K562 (cell line): ENCODE results near the gene TBCCD1. TPM values are rescaled to one million over a fixed set of nuclear protein-coding genes. Genes with fewer than 3 reads are reported as not detected.
A peak's percentile ranks its signal among the peaks of the same experiment; 100 is the strongest.

Experiments used
- ARID4B ChIP-seq: sonication (generic); formaldehyde crosslinking; IDR thresholded peaks from 2 replicates; pipeline ENCODE4 v1.8.0; 2022; ENCODE audit warnings: mild to moderate bottlenecking, missing genetic modification reagents
- BCOR ChIP-seq: fragments of 450-650 bp; IDR thresholded peaks from 2 replicates; pipeline ENCODE4 v1.6.1; 2016
- CREBBP ChIP-seq: IDR thresholded peaks from one replicate; pipeline ENCODE4 v1.6.1; 2012; ENCODE audit warnings: low read depth, mild to moderate bottlenecking, control low read depth, inconsistent platforms, low read length
- DIDO1 ChIP-seq: fragments of 450-650 bp; IDR thresholded peaks from 2 replicates; pipeline ENCODE4 v1.6.1; 2016; ENCODE audit warnings: low read depth, missing biosample characterization, missing genetic modification characterization
- ELF1 ChIP-seq: fragments of 200-800 bp; sonication (Bioruptor generic); IDR thresholded peaks from 2 replicates; pipeline ENCODE4 v1.6.1; 2016; ENCODE audit warnings: missing genetic modification characterization, missing compliant biosample characterization
- FOXA1 ChIP-seq: fragments of 450-650 bp; IDR thresholded peaks from 2 replicates; pipeline ENCODE4 v1.6.1; 2016; ENCODE audit warnings: mild to moderate bottlenecking, borderline replicate concordance
- GTF2E2 ChIP-seq: fragments of 200-800 bp; sonication (Bioruptor generic); IDR thresholded peaks from 2 replicates; pipeline ENCODE4 v1.6.1; 2016; ENCODE audit warnings: missing genetic modification characterization, missing compliant biosample characterization
- HNRNPK ChIP-seq: fragments of 200-400 bp; formaldehyde crosslinking; IDR thresholded peaks from one replicate; pipeline ENCODE4 v1.6.1; 2018; ENCODE audit warnings: mild to moderate bottlenecking, low read depth, low read length; ENCODE audit not compliant: poor library complexity, severe bottlenecking
- POLR2AphosphoS2 ChIP-seq: IDR thresholded peaks from 2 replicates; pipeline ENCODE4 v1.6.1; 2012; ENCODE audit warnings: low read length, improper control_type of control experiment
- POLR2B ChIP-seq: fragments of 450-650 bp; IDR thresholded peaks from 2 replicates; pipeline ENCODE4 v1.6.1; 2018; ENCODE audit warnings: low read depth; ENCODE audit not compliant: partially characterized antibody
- RBM17 ChIP-seq: fragments of 200-400 bp; formaldehyde crosslinking; IDR thresholded peaks from 2 replicates; pipeline ENCODE4 v1.6.1; 2017; ENCODE audit warnings: low read depth, mild to moderate bottlenecking, low read length, borderline replicate concordance
- RCOR1 ChIP-seq, 2 experiments: IDR thresholded peaks; 2 replicates each; pipeline ENCODE4 v1.6.1; 2012; ENCODE audit warnings: low read depth in 2 of 2, low read length in 2 of 2, borderline replicate concordance in 1 of 2, improper control_type of control experiment in 1 of 2
- RFX5 ChIP-seq: IDR thresholded peaks from 2 replicates; pipeline ENCODE4 v1.6.1; 2011; ENCODE audit warnings: low read depth, mild to moderate bottlenecking, improper control_type of control experiment, low read length
- SP2 ChIP-seq: IDR thresholded peaks from 2 replicates; pipeline ENCODE4 v1.6.1; 2011; ENCODE audit warnings: mild to moderate bottlenecking, low read depth, low read length, moderate library complexity; ENCODE audit not compliant: poor library complexity, severe bottlenecking; ENCODE audit errors: extremely low read depth
- STAT6 ChIP-seq: sonication (generic); formaldehyde crosslinking; IDR thresholded peaks from 2 replicates; pipeline ENCODE4 v1.8.1; 2023; ENCODE audit warnings: mild to moderate bottlenecking, missing genetic modification reagents
- ZNF133 ChIP-seq: fragments of 250-450 bp; sonication (Bioruptor Pico); IDR thresholded peaks from 2 replicates; pipeline ENCODE4 v1.4.0; 2020; ENCODE audit warnings: mild to moderate bottlenecking
- ZNF134 ChIP-seq: fragments of 250-450 bp; sonication (Bioruptor Pico); conservative IDR thresholded peaks from 2 replicates; pipeline ENCODE4 v1.4.0; 2020
- ZNF24 ChIP-seq: fragments of 450-650 bp; IDR thresholded peaks from 2 replicates; pipeline ENCODE4 v1.6.1; 2016
- ZNF347 ChIP-seq: fragments of 450-650 bp; formaldehyde crosslinking; IDR thresholded peaks from 2 replicates; pipeline ENCODE4 v1.4.0; 2020; ENCODE audit warnings: low read depth, mild to moderate bottlenecking, moderate library complexity
- ZNF436 ChIP-seq: fragments of 250-450, 450-650 bp; sonication (Bioruptor Pico); formaldehyde crosslinking; IDR thresholded peaks from 2 replicates; pipeline ENCODE4 v1.7.0; 2020; ENCODE audit warnings: mild to moderate bottlenecking
- ZNF445 ChIP-seq: fragments of 250-450 bp; sonication (Bioruptor Pico); IDR thresholded peaks from 2 replicates; pipeline ENCODE4 v1.4.0; 2020; ENCODE audit warnings: low read depth, mild to moderate bottlenecking, moderate library complexity
- ZNF584 ChIP-seq: fragments of 200-800 bp; sonication (Bioruptor generic); IDR thresholded peaks from 2 replicates; pipeline ENCODE4 v1.6.1; 2016; ENCODE audit warnings: low read depth, mild to moderate bottlenecking, missing genetic modification characterization, missing compliant biosample characterization
- ZNF75A ChIP-seq: fragments of 450-650 bp; formaldehyde crosslinking; IDR thresholded peaks from 2 replicates; pipeline ENCODE4 v1.4.0; 2020; ENCODE audit warnings: mild to moderate bottlenecking
- polyA plus RNA-seq, 8 experiments: library from polyadenylated mRNA; depleted of rRNA in 4 of 8; stranded (reverse) in 5 of 8; unstranded in 3 of 8; fragments of >200 nt; fragmentation: Nextera tagmentation in 2 of 8; fragmentation: Illumina TruSeq in 1 of 8; extraction: Ambion mirVana in 2 of 8; extraction: Trizol in 1 of 8; gene quantifications; 2 replicates each; pipeline versions ENCODE4 v1.2.1 to v1.2.3, GENCODE V29; 2011 to 2014; ENCODE audit warnings: inconsistent platforms in 1 of 8, missing spikeins in 1 of 8
- total RNA-seq, 7 experiments: library from RNA; depleted of rRNA in 6 of 7; stranded (reverse); fragments of >200 nt in 6 of 7; fragmentation: Illumina TruSeq in 2 of 7; extraction: Trizol in 2 of 7; gene quantifications; 2 replicates each; pipeline versions ENCODE4 v1.2.1 to v1.2.3, GENCODE V29; 2011 to 2021; ENCODE audit warnings: low replicate concordance in 1 of 7

TBCCD1 gene
- total and polyA plus RNA-seq, 9 of the 15 experiments (the other 6 are each of a cell fraction or from before 2014, with no cell fraction given) = 17.7 to 31.1 (median 21.2) TPM

GRCh38 chr3:186567072-186567921 lies at the start of gene TBCCD1 (continued):
- TF ChIP-seq CREBBP = no peak
- no peak for TF ChIP-seq ELF1 (tag)
- TF ChIP-seq ARID4B (CRISPR knock-in tag) = peak; percentile 87
- no peak for TF ChIP-seq ZNF75A
- TF ChIP-seq RFX5 = no peak
- no peak for TF ChIP-seq ZNF133 (CRISPR knock-in tag)
- peak; percentile 23; the same call in 1 of the 2 replicates for TF ChIP-seq BCOR
- TF ChIP-seq RBM17 = no peak
- TF ChIP-seq FOXA1 = no peak
- no peak for TF ChIP-seq ZNF436 (CRISPR knock-in tag)
- no peak for TF ChIP-seq ZNF347 (CRISPR knock-in tag)
- TF ChIP-seq POLR2B = peak; percentile 84
- no peak for TF ChIP-seq HNRNPK
- no peak for TF ChIP-seq POLR2AphosphoS2
- no peak for TF ChIP-seq DIDO1 (tag)
- peak; percentile 98 for TF ChIP-seq SP2
- no peak for TF ChIP-seq ZNF445 (CRISPR knock-in tag)
- TF ChIP-seq RCOR1 (IDR thresholded peaks at IDR 0.05; ENCODE audit: borderline replicate concordance in 1 of 2, low read depth in 2 of 2, low read length in 2 of 2) = peak in 1 of 2 experiments; percentile 70; a peak in 1 of 4 replicates
- TF ChIP-seq ZNF24 = peak; percentile 37
- TF ChIP-seq GTF2E2 (tag) = peak; percentile 65; the same call in 1 of the 2 replicates
- TF ChIP-seq ZNF584 (CRISPR knock-in tag) = no peak
- no peak for TF ChIP-seq STAT6 (CRISPR knock-in tag)
- no peak for TF ChIP-seq ZNF134 (CRISPR knock-in tag)
